KMS-11 (cell line): ENCODE results near the gene ZNF786.
A peak's percentile ranks its signal among the peaks of the same experiment; 100 is the strongest.
"Not testable (repeated sequence)": the region's sequence is repeated elsewhere in the genome, so short reads cannot be mapped to it uniquely, and the experiment has no call there.

Source experiments
- H2AFZ ChIP-seq: fragments of 200-600 bp; sonication (generic); 2 replicates; pipeline ENCODE4 v1.6.1; 2016; ENCODE audit warnings: antibody characterized with exemption, mixed run types, low read depth
- H3K27ac ChIP-seq: fragments of 200-600 bp; sonication (generic); 2 replicates; pipeline ENCODE4 v1.6.1; 2016; ENCODE audit warnings: mild to moderate bottlenecking, mixed run types
- H3K27me3 ChIP-seq: fragments of 200-600 bp; sonication (generic); 2 replicates; pipeline ENCODE4 v1.6.1; 2017; ENCODE audit warnings: mild to moderate bottlenecking, low read depth, mixed run types, moderate library complexity; ENCODE audit not compliant: insufficient read depth
- H3K36me3 ChIP-seq: fragments of 200-600 bp; sonication (generic); 2 replicates; pipeline ENCODE4 v1.6.1; 2017; ENCODE audit warnings: mild to moderate bottlenecking, mixed run types; ENCODE audit not compliant: insufficient read depth
- H3K4me1 ChIP-seq: fragments of 200-600 bp; sonication (generic); 2 replicates; pipeline ENCODE4 v1.6.1; 2016; ENCODE audit warnings: mild to moderate bottlenecking, low read depth, mixed run types; ENCODE audit not compliant: poor library complexity, severe bottlenecking
- H3K4me2 ChIP-seq: fragments of 200-600 bp; sonication (generic); 2 replicates; pipeline ENCODE4 v1.7.0; 2016; ENCODE audit warnings: mild to moderate bottlenecking, mixed run types
- H3K4me3 ChIP-seq: fragments of 200-600 bp; sonication (generic); IDR thresholded peaks from 2 replicates; pipeline ENCODE4 v1.6.1; 2017; ENCODE audit warnings: low read depth, low read length, mixed read lengths; ENCODE audit not compliant: insufficient read depth
- H3K79me2 ChIP-seq: fragments of 200-600 bp; sonication (generic); 2 replicates; pipeline ENCODE4 v1.6.1; 2016; ENCODE audit warnings: low read depth, mixed run types; ENCODE audit not compliant: insufficient read depth
- H3K9ac ChIP-seq: fragments of 200-600 bp; sonication (generic); 2 replicates; pipeline ENCODE4 v1.6.1; 2016; ENCODE audit warnings: mild to moderate bottlenecking, mixed run types
- H4K20me1 ChIP-seq: fragments of 200-600 bp; sonication (generic); 2 replicates; pipeline ENCODE4 v1.6.1; 2016; ENCODE audit warnings: mild to moderate bottlenecking, mixed run types; ENCODE audit not compliant: insufficient read depth
- TF ChIP-seq, protein P1 (sequence below): fragments of 200-600 bp; sonication (generic); conservative IDR thresholded peaks from 2 replicates; pipeline ENCODE4 v1.6.1; 2017; ENCODE audit warnings: low read depth, mild to moderate bottlenecking, antibody characterized with exemption, low read length, moderate library complexity, mixed read lengths

Gene ZNF786

DNA sequence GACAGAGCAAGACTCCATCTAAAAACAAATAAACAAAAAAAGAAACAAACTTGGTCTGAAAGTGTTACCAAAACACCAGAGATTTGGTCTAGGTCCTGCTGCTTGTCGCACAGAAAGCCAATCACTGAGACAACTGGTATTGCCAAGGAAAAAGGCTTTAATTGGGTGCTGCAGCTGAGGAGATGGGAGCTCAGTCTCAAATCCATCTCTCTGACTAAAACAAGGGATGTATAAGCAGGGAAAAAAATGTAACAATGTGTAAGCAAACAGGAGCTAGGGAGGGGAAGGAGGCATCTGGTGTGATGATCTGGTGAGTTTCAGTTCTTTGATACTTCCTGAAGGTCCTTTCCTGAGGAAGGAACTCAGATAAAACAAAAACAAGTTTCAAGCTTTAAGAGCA, 53.8 kb downstream of the ZNF786 start:
- no peak overlapping the region for H3K4me3 ChIP-seq

DNA sequence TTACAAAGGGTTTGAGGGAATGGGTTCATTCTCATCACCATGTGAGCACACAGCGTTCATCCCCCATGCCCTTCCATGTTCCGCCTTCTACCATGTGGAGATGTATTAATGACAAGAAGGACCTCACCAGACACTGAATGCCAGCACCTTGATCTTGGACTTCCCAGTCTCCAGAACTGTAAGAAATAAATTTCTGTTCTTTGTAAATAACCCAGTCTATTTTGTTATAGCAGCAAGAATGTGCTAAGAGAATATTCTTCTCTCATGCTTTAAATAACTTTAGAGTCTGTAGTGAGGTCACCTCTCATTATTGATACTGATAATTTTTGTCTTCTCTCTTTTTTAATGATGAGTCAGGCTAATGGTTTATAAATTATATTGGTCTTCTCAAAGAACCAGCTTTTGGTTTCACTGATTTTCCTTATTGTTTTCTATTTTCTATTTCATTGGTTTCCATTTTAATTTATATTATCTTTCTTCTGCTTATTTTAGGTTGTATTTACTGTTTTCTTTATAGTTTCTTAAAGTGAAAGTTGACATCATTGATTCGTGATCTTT, 59.1 kb downstream of the ZNF786 start:
- Histone ChIP-seq H3K4me2 (no peak overlapping the region), H3K9ac (no peak overlapping the region), H4K20me1 (no peaks in the 10 kb centered on the region), H3K27ac (no peak overlapping the region), H2AFZ (no peak overlapping the region), H3K27me3 (no peaks in the 10 kb centered on the region), H3K36me3 (no peaks in the 10 kb centered on the region), H3K4me3 (no peak overlapping the region), H3K4me1 (peaks cover 15% of the 10 kb centered on the region), H3K79me2 (peaks cover 17% of the 10 kb centered on the region)
- TF ChIP-seq, protein P1, sequence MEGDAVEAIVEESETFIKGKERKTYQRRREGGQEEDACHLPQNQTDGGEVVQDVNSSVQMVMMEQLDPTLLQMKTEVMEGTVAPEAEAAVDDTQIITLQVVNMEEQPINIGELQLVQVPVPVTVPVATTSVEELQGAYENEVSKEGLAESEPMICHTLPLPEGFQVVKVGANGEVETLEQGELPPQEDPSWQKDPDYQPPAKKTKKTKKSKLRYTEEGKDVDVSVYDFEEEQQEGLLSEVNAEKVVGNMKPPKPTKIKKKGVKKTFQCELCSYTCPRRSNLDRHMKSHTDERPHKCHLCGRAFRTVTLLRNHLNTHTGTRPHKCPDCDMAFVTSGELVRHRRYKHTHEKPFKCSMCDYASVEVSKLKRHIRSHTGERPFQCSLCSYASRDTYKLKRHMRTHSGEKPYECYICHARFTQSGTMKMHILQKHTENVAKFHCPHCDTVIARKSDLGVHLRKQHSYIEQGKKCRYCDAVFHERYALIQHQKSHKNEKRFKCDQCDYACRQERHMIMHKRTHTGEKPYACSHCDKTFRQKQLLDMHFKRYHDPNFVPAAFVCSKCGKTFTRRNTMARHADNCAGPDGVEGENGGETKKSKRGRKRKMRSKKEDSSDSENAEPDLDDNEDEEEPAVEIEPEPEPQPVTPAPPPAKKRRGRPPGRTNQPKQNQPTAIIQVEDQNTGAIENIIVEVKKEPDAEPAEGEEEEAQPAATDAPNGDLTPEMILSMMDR: no peak

More for the DNA sequence above, 53.8 kb downstream of the ZNF786 start:
- H2AFZ ChIP-seq: no peak overlapping the region
- no peaks in the 10 kb centered on the region for H3K27me3 ChIP-seq
- TF ChIP-seq, protein P1: no peak
- no peaks in the 10 kb centered on the region for H3K4me1 ChIP-seq
- no peak overlapping the region for H3K4me2 ChIP-seq
- H4K20me1 ChIP-seq: no peaks in the 10 kb centered on the region
- H3K79me2 ChIP-seq: no peaks in the 10 kb centered on the region
- H3K36me3 ChIP-seq: no peaks in the 10 kb centered on the region
- H3K9ac ChIP-seq: no peak overlapping the region
- no peak overlapping the region for H3K27ac ChIP-seq

DNA sequence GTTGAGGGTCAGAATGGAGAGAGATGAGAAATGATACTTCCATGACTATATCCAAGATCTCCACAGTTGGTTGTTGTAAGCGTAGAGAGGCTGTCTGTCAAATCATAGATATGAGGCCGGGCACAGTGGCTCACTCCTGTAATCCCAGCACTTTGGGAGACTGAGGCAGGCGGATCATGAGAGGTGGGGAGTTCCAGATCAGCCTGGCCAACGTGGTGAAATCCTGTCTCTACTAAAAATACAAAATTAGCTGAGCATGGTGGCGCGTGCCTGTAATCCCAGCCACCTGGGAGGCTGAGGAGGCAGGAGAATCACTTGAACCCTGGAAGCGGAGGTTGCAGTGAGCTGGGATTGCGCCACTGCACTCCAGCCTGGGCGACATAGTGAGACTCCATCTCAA, 60.1 kb downstream of the ZNF786 start:
- not testable (repeated sequence) for H3K4me2 ChIP-seq
- peaks cover 27% of the 10 kb centered on the region for H3K79me2 ChIP-seq

DNA sequence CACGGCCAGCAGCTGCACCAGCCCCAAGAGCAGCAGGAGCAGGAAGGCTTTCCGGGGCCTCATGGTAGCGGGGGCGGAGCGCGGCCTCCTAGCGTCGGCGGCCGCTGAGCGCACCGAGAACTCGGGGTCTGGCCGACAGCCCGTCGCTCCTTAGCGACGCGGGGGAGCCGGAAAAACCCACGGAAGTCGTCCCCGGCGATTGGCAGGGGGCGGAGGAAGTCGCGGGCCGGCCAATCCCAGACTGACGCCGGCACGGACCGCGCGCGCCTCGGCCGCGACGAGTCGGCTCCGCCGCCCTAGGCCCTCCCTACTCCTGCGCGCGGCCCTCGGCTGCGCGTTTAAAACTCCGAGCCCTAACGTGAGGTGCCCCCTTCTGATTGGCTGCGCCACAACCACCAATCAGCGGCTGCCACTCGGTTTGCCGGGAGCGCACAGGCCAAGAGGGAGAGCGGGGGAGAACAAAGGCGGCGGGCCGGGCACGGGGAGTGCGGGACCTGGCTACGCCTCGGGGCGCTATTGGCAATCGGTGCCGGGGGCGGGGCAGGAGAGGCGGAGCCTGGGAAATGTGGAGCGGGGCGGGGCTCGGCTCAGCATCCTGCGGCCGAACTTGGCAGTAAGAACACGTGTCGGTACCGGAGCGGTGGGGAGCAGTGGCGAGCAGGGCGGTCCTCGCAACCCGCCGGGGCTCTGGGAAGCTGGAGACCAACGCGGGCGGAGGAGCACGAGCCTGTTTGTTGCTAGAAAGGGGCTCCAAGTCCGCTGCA, 62.0 kb downstream of the ZNF786 start, which contains the start of gene PDIA4:
TSS of gene PDIA4 (minus strand) at position 160 of the 764 bp plus-strand sequence. CDS start at position 63, 97 bp downstream.
- H3K79me2 ChIP-seq: peaks cover 46% of the 10 kb centered on the region
- H3K4me1 ChIP-seq: peaks cover 29% of the 10 kb centered on the region
- peak within 1 kb of the TSS; percentile 85 for H3K27ac ChIP-seq
- peak within 1 kb of the TSS; percentile 29 for H3K4me3 ChIP-seq
- H4K20me1 ChIP-seq: peaks cover 4% of the 10 kb centered on the region; the same call in 1 of the 2 replicates
- H3K4me2 ChIP-seq: peak within 1 kb of the TSS; percentile 89
- H3K36me3 ChIP-seq: no peaks in the 10 kb centered on the region
- peak within 1 kb of the TSS; percentile 95 for H3K9ac ChIP-seq
- peak within 1 kb of the TSS; percentile 64 for H2AFZ ChIP-seq
- TF ChIP-seq, protein P1: no peak; the same call in 1 of the 2 replicates
- H3K27me3 ChIP-seq: no peaks in the 10 kb centered on the region

More for the DNA sequence above, 60.1 kb downstream of the ZNF786 start:
- H4K20me1 ChIP-seq, H3K27ac ChIP-seq, H3K4me3 ChIP-seq, H3K36me3 ChIP-seq, H2AFZ ChIP-seq, H3K27me3 ChIP-seq, H3K9ac ChIP-seq: not testable (repeated sequence)
- peaks cover 25% of the 10 kb centered on the region for H3K4me1 ChIP-seq
